A673 (cell line): ENCODE measurements around the gene C15orf62.

ENCODE experiments used
- CTCF ChIP-seq: fragments of 300-800, 200-600 bp; sonication (generic); conservative IDR thresholded peaks from 2 replicates; pipeline ENCODE4 v1.5.1; 2017; ENCODE audit warnings: low read depth, mild to moderate bottlenecking, antibody characterized with exemption, low read length, moderate library complexity, mixed read lengths
- EZH2 ChIP-seq: fragments of 200-600 bp; sonication (generic); IDR thresholded peaks from 2 replicates; pipeline ENCODE4 v1.6.1; 2017; ENCODE audit warnings: borderline replicate concordance, low read depth, mild to moderate bottlenecking, mixed read lengths, antibody characterized with exemption, low read length; ENCODE audit not compliant: poor library complexity, severe bottlenecking

- TF ChIP-seq EZH2 (no peak), CTCF (no peak)
These were observed 38.2 kb downstream of the C15orf62 start for GRCh38 chr15:40807888-40808461.
